HEK293 (cell line): Measurements from ENCODE around the gene ADAMTS13.

Experiments used
- CTCF ChIA-PET: fragments of 350-600 bp; formaldehyde crosslinking; extraction: SDS; loops from one replicate; lab custom pipeline; 2021; ENCODE audit warnings: antibody characterized with exemption; lab: Yijun Ruan, JAX
- POLR2A ChIA-PET: fragments of 300-600 bp; formaldehyde crosslinking; extraction: SDS; loops from one replicate; lab custom pipeline; 2020; ENCODE audit warnings: antibody characterized with exemption, inconsistent platforms; lab: Yijun Ruan, JAX
- H3K27ac ChIP-seq: fragments of 200-500 bp; sonication (Bioruptor generic); 2 replicates; pipeline ENCODE4 v1.5.1; 2014; ENCODE audit warnings: low read depth, low read length, control low read depth, inconsistent platforms; ENCODE audit errors: extremely low read depth
- H3K36me3 ChIP-seq, 2 experiments: fragments of 200-500 bp in 1 of 2; sonication (Bioruptor generic) in 1 of 2; 1 replicate in 1 of 2; 2 replicates in 1 of 2; pipeline ENCODE4 v1.5.1; 2014 to 2017; ENCODE audit warnings: inconsistent platforms in 2 of 2, low read length in 2 of 2; ENCODE audit not compliant: control insufficient read depth in 2 of 2, insufficient read depth in 1 of 2
- H3K4me1 ChIP-seq: fragments of 200-500 bp; sonication (Bioruptor generic); 2 replicates; pipeline ENCODE4 v1.5.1; 2014; ENCODE audit warnings: mild to moderate bottlenecking, low read length, inconsistent platforms; ENCODE audit not compliant: control insufficient read depth, insufficient read depth
- H3K4me3 ChIP-seq: 2 replicates; pipeline ENCODE4 v1.5.1; 2011; ENCODE audit warnings: low read depth, mild to moderate bottlenecking, control low read depth, low read length, moderate library complexity
- H3K9me3 ChIP-seq: fragments of 200-500 bp; sonication (Bioruptor generic); 2 replicates; pipeline ENCODE4 v1.5.1; 2014; ENCODE audit warnings: low read depth, low read length, inconsistent platforms; ENCODE audit not compliant: control insufficient read depth, insufficient read depth
- KLF8 ChIP-seq: fragments of 450-650 bp; formaldehyde crosslinking; IDR thresholded peaks from 2 replicates; pipeline ENCODE4 v1.5.1; 2016; ENCODE audit warnings: missing biosample characterization, missing genetic modification characterization
- RBAK ChIP-seq: fragments of 450-650 bp; formaldehyde crosslinking; IDR thresholded peaks from 2 replicates; pipeline ENCODE4 v1.5.1; 2016; ENCODE audit warnings: missing biosample characterization, missing genetic modification characterization
- ZIC2 ChIP-seq: fragments of 450-650 bp; formaldehyde crosslinking; IDR thresholded peaks from 2 replicates; pipeline ENCODE4 v1.5.1; 2016; ENCODE audit warnings: missing biosample characterization, missing genetic modification characterization
- ZNF157 ChIP-seq: fragments of 450-650 bp; formaldehyde crosslinking; IDR thresholded peaks from 2 replicates; pipeline ENCODE4 v1.5.1; 2016; ENCODE audit warnings: missing biosample characterization, missing genetic modification characterization
- ZNF24 ChIP-seq: fragments of 450-650 bp; formaldehyde crosslinking; IDR thresholded peaks from 2 replicates; pipeline ENCODE4 v1.5.1; 2016; ENCODE audit warnings: missing biosample characterization, missing genetic modification characterization
- ZNF335 ChIP-seq: fragments of 450-650 bp; formaldehyde crosslinking; conservative IDR thresholded peaks from 2 replicates; pipeline ENCODE4 v1.5.1; 2016; ENCODE audit warnings: missing biosample characterization, missing genetic modification characterization
- ZNF423 ChIP-seq: fragments of 450-650 bp; formaldehyde crosslinking; IDR thresholded peaks from 2 replicates; pipeline ENCODE4 v1.5.1; 2016; ENCODE audit warnings: missing biosample characterization, missing genetic modification characterization
- ZNF433 ChIP-seq: fragments of 450-650 bp; formaldehyde crosslinking; IDR thresholded peaks from 2 replicates; pipeline ENCODE4 v1.5.1; 2016; ENCODE audit warnings: missing biosample characterization, missing genetic modification characterization, low read depth
- ZNF558 ChIP-seq: fragments of 450-650 bp; formaldehyde crosslinking; IDR thresholded peaks from 2 replicates; pipeline ENCODE4 v1.5.1; 2016; ENCODE audit warnings: missing biosample characterization, missing genetic modification characterization
- ZNF792 ChIP-seq: fragments of 450-650 bp; formaldehyde crosslinking; IDR thresholded peaks from 2 replicates; pipeline ENCODE4 v1.5.1; 2016; ENCODE audit warnings: missing biosample characterization, missing genetic modification characterization
- ZSCAN16 ChIP-seq: fragments of 450-650 bp; formaldehyde crosslinking; IDR thresholded peaks from 2 replicates; pipeline ENCODE4 v1.5.1; 2016; ENCODE audit warnings: missing biosample characterization, missing genetic modification characterization
- TF ChIP-seq, protein P1 (sequence below): IDR thresholded peaks from 2 replicates; pipeline ENCODE4 v1.6.1; 2011; ENCODE audit warnings: mild to moderate bottlenecking, low read depth, low read length, borderline replicate concordance
- TF ChIP-seq, protein P2 (sequence below): fragments of 450-650 bp; formaldehyde crosslinking; IDR thresholded peaks from 2 replicates; pipeline ENCODE4 v1.5.1; 2016; ENCODE audit warnings: missing biosample characterization, missing genetic modification characterization, borderline replicate concordance
- TF ChIP-seq, protein P3 (sequence below): fragments of 450-650 bp; formaldehyde crosslinking; IDR thresholded peaks from 2 replicates; pipeline ENCODE4; 2016; ENCODE audit warnings: missing biosample characterization, missing genetic modification characterization
- TF ChIP-seq, protein P4 (sequence below): fragments of 450-650 bp; formaldehyde crosslinking; IDR thresholded peaks from 2 replicates; pipeline ENCODE4 v1.5.1; 2016; ENCODE audit warnings: missing biosample characterization, missing genetic modification characterization

Gene ADAMTS13

DNA sequence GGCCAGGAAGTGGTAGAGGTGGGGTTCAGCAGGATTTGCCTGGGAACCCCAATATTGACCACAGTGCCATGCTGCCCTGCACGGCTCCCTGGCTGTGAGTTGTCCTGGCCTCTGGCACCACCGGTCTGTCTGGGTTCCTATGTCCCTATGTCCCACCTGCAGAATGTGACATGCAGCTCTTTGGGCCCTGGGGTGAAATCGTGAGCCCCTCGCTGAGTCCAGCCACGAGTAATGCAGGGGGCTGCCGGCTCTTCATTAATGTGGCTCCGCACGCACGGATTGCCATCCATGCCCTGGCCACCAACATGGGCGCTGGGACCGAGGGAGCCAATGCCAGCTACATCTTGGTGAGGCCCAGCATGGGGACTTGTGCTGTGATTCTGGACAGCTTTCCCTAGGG, 35.6 kb downstream of the ADAMTS13 start:
- peaks cover 0 to 7% of the 10 kb centered on the region in 2 experiments; a peak in 1 of 3 replicates for H3K36me3 ChIP-seq
- H3K27ac ChIP-seq = no peak overlapping the region
- no peaks in the 10 kb centered on the region for H3K4me1 ChIP-seq
- no peak overlapping the region for H3K4me3 ChIP-seq
- CTCF ChIA-PET = interaction anchor here (0.7 to 1.9 kb wide), 5 partner anchors 8 to 216 kb away, joined by 3 to 7 read pairs (median 5); no protein-coding TSS in a partner anchor
- no peak for TF ChIP-seq ZNF24 (tag by site-specific recombination)
- TF ChIP-seq RBAK (tag by site-specific recombination) = no peak
- TF ChIP-seq KLF8 (tag by site-specific recombination) = no peak
- TF ChIP-seq, protein P1, sequence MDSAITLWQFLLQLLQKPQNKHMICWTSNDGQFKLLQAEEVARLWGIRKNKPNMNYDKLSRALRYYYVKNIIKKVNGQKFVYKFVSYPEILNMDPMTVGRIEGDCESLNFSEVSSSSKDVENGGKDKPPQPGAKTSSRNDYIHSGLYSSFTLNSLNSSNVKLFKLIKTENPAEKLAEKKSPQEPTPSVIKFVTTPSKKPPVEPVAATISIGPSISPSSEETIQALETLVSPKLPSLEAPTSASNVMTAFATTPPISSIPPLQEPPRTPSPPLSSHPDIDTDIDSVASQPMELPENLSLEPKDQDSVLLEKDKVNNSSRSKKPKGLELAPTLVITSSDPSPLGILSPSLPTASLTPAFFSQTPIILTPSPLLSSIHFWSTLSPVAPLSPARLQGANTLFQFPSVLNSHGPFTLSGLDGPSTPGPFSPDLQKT = no peak
- no peak for TF ChIP-seq ZNF433 (tag by site-specific recombination)
- TF ChIP-seq, protein P2, sequence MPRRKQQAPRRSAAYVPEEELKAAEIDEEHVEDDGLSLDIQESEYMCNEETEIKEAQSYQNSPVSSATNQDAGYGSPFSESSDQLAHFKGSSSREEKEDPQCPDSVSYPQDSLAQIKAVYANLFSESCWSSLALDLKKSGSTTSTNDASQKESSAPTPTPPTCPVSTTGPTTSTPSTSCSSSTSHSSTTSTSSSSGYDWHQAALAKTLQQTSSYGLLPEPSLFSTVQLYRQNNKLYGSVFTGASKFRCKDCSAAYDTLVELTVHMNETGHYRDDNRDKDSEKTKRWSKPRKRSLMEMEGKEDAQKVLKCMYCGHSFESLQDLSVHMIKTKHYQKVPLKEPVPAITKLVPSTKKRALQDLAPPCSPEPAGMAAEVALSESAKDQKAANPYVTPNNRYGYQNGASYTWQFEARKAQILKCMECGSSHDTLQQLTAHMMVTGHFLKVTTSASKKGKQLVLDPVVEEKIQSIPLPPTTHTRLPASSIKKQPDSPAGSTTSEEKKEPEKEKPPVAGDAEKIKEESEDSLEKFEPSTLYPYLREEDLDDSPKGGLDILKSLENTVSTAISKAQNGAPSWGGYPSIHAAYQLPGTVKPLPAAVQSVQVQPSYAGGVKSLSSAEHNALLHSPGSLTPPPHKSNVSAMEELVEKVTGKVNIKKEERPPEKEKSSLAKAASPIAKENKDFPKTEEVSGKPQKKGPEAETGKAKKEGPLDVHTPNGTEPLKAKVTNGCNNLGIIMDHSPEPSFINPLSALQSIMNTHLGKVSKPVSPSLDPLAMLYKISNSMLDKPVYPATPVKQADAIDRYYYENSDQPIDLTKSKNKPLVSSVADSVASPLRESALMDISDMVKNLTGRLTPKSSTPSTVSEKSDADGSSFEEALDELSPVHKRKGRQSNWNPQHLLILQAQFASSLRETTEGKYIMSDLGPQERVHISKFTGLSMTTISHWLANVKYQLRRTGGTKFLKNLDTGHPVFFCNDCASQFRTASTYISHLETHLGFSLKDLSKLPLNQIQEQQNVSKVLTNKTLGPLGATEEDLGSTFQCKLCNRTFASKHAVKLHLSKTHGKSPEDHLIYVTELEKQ = no peak
- TF ChIP-seq, protein P3, sequence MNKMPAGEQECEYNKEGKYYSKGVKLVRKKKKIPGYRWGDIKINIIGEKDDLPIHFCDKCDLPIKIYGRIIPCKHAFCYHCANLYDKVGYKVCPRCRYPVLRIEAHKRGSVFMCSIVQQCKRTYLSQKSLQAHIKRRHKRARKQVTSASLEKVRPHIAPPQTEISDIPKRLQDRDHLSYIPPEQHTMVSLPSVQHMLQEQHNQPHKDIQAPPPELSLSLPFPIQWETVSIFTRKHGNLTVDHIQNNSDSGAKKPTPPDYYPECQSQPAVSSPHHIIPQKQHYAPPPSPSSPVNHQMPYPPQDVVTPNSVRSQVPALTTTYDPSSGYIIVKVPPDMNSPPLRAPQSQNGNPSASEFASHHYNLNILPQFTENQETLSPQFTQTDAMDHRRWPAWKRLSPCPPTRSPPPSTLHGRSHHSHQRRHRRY (tag by site-specific recombination) = no peak
- TF ChIP-seq ZNF792 (tag by site-specific recombination) = no peak
- TF ChIP-seq ZNF423 (tag by site-specific recombination) = no peak
- no peak for TF ChIP-seq ZSCAN16 (tag by site-specific recombination)
- no peak for TF ChIP-seq ZNF335 (tag by site-specific recombination)
- TF ChIP-seq ZIC2 (tag by site-specific recombination) = no peak
- TF ChIP-seq, protein P4, sequence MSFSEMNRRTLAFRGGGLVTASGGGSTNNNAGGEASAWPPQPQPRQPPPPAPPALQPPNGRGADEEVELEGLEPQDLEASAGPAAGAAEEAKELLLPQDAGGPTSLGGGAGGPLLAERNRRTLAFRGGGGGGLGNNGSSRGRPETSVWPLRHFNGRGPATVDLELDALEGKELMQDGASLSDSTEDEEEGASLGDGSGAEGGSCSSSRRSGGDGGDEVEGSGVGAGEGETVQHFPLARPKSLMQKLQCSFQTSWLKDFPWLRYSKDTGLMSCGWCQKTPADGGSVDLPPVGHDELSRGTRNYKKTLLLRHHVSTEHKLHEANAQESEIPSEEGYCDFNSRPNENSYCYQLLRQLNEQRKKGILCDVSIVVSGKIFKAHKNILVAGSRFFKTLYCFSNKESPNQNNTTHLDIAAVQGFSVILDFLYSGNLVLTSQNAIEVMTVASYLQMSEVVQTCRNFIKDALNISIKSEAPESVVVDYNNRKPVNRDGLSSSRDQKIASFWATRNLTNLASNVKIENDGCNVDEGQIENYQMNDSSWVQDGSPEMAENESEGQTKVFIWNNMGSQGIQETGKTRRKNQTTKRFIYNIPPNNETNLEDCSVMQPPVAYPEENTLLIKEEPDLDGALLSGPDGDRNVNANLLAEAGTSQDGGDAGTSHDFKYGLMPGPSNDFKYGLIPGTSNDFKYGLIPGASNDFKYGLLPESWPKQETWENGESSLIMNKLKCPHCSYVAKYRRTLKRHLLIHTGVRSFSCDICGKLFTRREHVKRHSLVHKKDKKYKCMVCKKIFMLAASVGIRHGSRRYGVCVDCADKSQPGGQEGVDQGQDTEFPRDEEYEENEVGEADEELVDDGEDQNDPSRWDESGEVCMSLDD = no peak
- TF ChIP-seq ZNF157 (tag by site-specific recombination) = no peak
- no peaks in the 10 kb centered on the region for H3K9me3 ChIP-seq
- POLR2A ChIA-PET = interaction anchor here (1.2 to 1.3 kb wide), 2 partner anchors 11 to 110 kb away, joined by 4 read pairs; partner anchors contain the start of genes MED22 and RPL7A

DNA sequence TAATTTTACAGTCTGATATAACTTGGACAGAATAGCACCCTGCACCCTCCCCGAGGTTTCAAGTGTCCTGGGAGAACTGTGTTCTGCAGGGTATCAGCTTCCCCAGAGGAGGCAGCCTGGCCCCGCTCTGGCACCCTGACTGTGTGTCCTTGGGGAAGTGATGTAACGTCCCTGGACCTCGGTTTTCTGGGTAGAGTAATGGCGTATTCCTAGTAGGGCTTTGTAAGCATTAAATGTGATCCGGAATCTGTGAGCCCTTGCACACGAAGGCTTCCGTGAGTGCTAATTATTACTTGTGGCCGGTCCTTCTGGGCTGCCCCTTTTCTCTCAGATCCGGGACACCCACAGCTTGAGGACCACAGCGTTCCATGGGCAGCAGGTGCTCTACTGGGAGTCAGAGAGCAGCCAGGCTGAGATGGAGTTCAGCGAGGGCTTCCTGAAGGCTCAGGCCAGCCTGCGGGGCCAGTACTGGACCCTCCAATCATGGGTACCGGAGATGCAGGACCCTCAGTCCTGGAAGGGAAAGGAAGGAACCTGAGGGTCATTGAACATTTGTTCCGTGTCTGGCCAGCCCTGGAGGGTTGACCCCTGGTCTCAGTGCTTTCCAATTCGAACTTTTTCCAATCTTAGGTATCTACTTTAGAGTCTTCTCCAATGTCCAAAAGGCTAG, 36.6 kb downstream of the ADAMTS13 start:
- TF ChIP-seq ZNF558 (tag by site-specific recombination) = no peak
- Histone ChIP-seq H3K4me1 (no peaks in the 10 kb centered on the region), H3K27ac (no peak overlapping the region), H3K4me3 (no peak overlapping the region; the same call in 1 of the 2 replicates), H3K9me3 (no peaks in the 10 kb centered on the region), H3K36me3 (peaks cover 0 to 7% of the 10 kb centered on the region in 2 experiments; a peak in 1 of 3 replicates)
- POLR2A ChIA-PET = interaction anchor here (0.5 to 2.0 kb wide), 32 partner anchors 8 to 428 kb away, joined by 3 to 28 read pairs (median 5); partner anchors contain the start of genes ADAMTS13, GTF3C5, MED22 and REXO4
- CTCF ChIA-PET = interaction anchor here (0.8 to 1.8 kb wide), 10 partner anchors 7 to 437 kb away, joined by 3 to 7 read pairs (median 4); no protein-coding TSS in a partner anchor
